SK-N-SH (cell line): ENCODE data around the gene TBXAS1. TPM values are rescaled to one million over a fixed set of nuclear protein-coding genes. Genes with fewer than 3 reads are reported as not detected.
A peak's percentile ranks its signal among the peaks of the same experiment; 100 is the strongest.

ENCODE experiments used
- CTCF ChIA-PET: fragments of 300-600, 350-600 bp; formaldehyde crosslinking; extraction: SDS; loops from one replicate; lab custom pipeline; 2021; lab: Yijun Ruan, JAX
- POLR2A ChIA-PET: fragments of 350-600 bp; sonication (Branson Sonifier 250); formaldehyde crosslinking; extraction: SDS; loops from one replicate; lab custom pipeline; 2020; ENCODE audit warnings: antibody characterized with exemption, inconsistent platforms; lab: Yijun Ruan, JAX
- DNase-seq: peaks from one replicate; pipeline ENCODE4 v3.0.0; 2012
- H2AFZ ChIP-seq: fragments of 200-600 bp; sonication (generic); 2 replicates; pipeline ENCODE4 v1.8.1; 2016; ENCODE audit warnings: antibody characterized with exemption, mild to moderate bottlenecking, low read depth
- H3F3A ChIP-seq: fragments of 200-600 bp; sonication (generic); replicated peaks from 2 replicates; pipeline ENCODE3; 2016; ENCODE audit warnings: antibody characterized with exemption, mild to moderate bottlenecking; ENCODE audit not compliant: insufficient read depth
- H3K27ac ChIP-seq, 2 experiments: fragments of 200-500 bp in 1 of 2; fragments of 200-600 bp in 1 of 2; sonication (Bioruptor generic) in 1 of 2; sonication (generic), shearing (Covaris generic) in 1 of 2; 2 replicates each; pipeline versions ENCODE4 v1.5.1 to v1.6.1; 2014 to 2016; ENCODE audit warnings: low read depth in 2 of 2, inconsistent platforms in 1 of 2, low read length in 1 of 2, mild to moderate bottlenecking in 1 of 2, mixed read lengths in 1 of 2
- H3K27me3 ChIP-seq: fragments of 200-600 bp; sonication (generic), shearing (Covaris generic); 2 replicates; pipeline ENCODE4 v1.6.1; 2016; ENCODE audit warnings: mixed run types; ENCODE audit not compliant: insufficient read depth
- H3K36me3 ChIP-seq, 2 experiments: fragments of 200-500 bp in 1 of 2; fragments of 200-600 bp in 1 of 2; sonication (Bioruptor generic) in 1 of 2; sonication (generic) in 1 of 2; replicated peaks in 1 of 2; 2 replicates each; pipeline versions ENCODE3 to v1.5.1; 2014 to 2016; ENCODE audit warnings: low read length in 1 of 2, mild to moderate bottlenecking in 1 of 2; ENCODE audit not compliant: insufficient read depth in 2 of 2, control insufficient read depth in 1 of 2
- H3K4me1 ChIP-seq, 2 experiments: fragments of 200-500 bp in 1 of 2; fragments of 200-600 bp in 1 of 2; sonication (Bioruptor generic) in 1 of 2; sonication (generic), shearing (Covaris generic) in 1 of 2; 2 replicates each; pipeline versions ENCODE4 v1.5.1 to v1.6.1; 2014 to 2016; ENCODE audit warnings: low read depth in 1 of 2, low read length in 1 of 2, mixed run types in 1 of 2; ENCODE audit not compliant: insufficient read depth in 2 of 2, control insufficient read depth in 1 of 2
- H3K4me2 ChIP-seq: fragments of 200-600 bp; sonication (generic), shearing (Covaris generic); 2 replicates; pipeline ENCODE4 v1.6.1; 2017; ENCODE audit warnings: mixed run types
- H3K4me3 ChIP-seq, 2 experiments: fragments of 200-500 bp in 1 of 2; fragments of 200-600 bp in 1 of 2; sonication (Bioruptor generic) in 1 of 2; sonication (generic), shearing (Covaris generic) in 1 of 2; 2 replicates each; pipeline versions ENCODE4 v1.5.1 to v1.8.1; 2014 to 2016; ENCODE audit warnings: low read depth in 2 of 2, inconsistent platforms in 1 of 2, low read length in 1 of 2, mild to moderate bottlenecking in 1 of 2, mixed read lengths in 1 of 2, moderate library complexity in 1 of 2
- H3K79me2 ChIP-seq: fragments of 200-600 bp; sonication (generic); 2 replicates; pipeline ENCODE4 v1.8.1; 2017; ENCODE audit warnings: mild to moderate bottlenecking; ENCODE audit not compliant: insufficient read depth
- H3K9ac ChIP-seq: fragments of 200-600 bp; sonication (generic); 2 replicates; pipeline ENCODE4 v1.6.1; 2017; ENCODE audit warnings: mixed run types
- H3K9me2 ChIP-seq: fragments of 200-600 bp; sonication (generic); 2 replicates; pipeline ENCODE4 v1.6.1; 2017; ENCODE audit warnings: mixed run types
- H3K9me3 ChIP-seq: fragments of 200-600 bp; sonication (generic); 2 replicates; pipeline ENCODE4 v1.6.1; 2017; ENCODE audit warnings: mixed run types, mild to moderate bottlenecking, moderate library complexity
- H4K20me1 ChIP-seq: fragments of 200-600 bp; sonication (generic); 2 replicates; pipeline ENCODE4 v1.6.1; 2017; ENCODE audit warnings: mild to moderate bottlenecking, mixed run types; ENCODE audit not compliant: insufficient read depth
- CHD2 ChIP-seq: fragments of 150-350 bp; IDR thresholded peaks from 2 replicates; pipeline ENCODE4 v1.6.1; 2018; ENCODE audit warnings: low read length; ENCODE audit not compliant: partially characterized antibody
- ELF1 ChIP-seq: IDR thresholded peaks from 2 replicates; pipeline ENCODE4 v1.4.0; 2012
- EP300 ChIP-seq, 2 experiments: IDR thresholded peaks; 2 replicates each; pipeline versions ENCODE4 v1.4.0 to v1.6.1; 2012; ENCODE audit warnings: borderline replicate concordance in 1 of 2, low read depth in 1 of 2, low read length in 1 of 2
- EZH2phosphoT487 ChIP-seq: fragments of 200-600 bp; sonication (generic); IDR thresholded peaks from 2 replicates; pipeline ENCODE4 v1.6.1; 2017; ENCODE audit warnings: low read depth, mixed run types, mild to moderate bottlenecking, antibody characterized with exemption, moderate library complexity, borderline replicate concordance
- FOXJ3 ChIP-seq: sonication (generic); formaldehyde crosslinking; IDR thresholded peaks from 2 replicates; pipeline ENCODE4 v1.5.1; 2020; ENCODE audit warnings: mild to moderate bottlenecking, missing genetic modification reagents
- GABPA ChIP-seq: IDR thresholded peaks from 2 replicates; pipeline ENCODE4 v1.4.0; 2012; ENCODE audit warnings: low read depth, mild to moderate bottlenecking
- GATA2 ChIP-seq: sonication (generic); formaldehyde crosslinking; IDR thresholded peaks from 2 replicates; pipeline ENCODE4 v1.5.0; 2020; ENCODE audit warnings: mild to moderate bottlenecking, missing genetic modification reagents
- MXI1 ChIP-seq: IDR thresholded peaks from 2 replicates; pipeline ENCODE4 v1.6.1; 2012; ENCODE audit warnings: mild to moderate bottlenecking, low read depth, low read length, improper control_type of control experiment
- NFIC ChIP-seq: IDR thresholded peaks from 2 replicates; pipeline ENCODE4 v1.4.0; 2012; ENCODE audit warnings: borderline replicate concordance
- RAD21 ChIP-seq: IDR thresholded peaks from 2 replicates; pipeline ENCODE4 v1.6.1; 2012; ENCODE audit warnings: mild to moderate bottlenecking, low read length
- RCOR1 ChIP-seq: fragments of 150-350 bp; IDR thresholded peaks from 2 replicates; pipeline ENCODE4 v1.6.1; 2017; ENCODE audit warnings: antibody characterized with exemption, low read length
- RFX5 ChIP-seq: IDR thresholded peaks from 2 replicates; pipeline ENCODE4 v1.6.1; 2012; ENCODE audit warnings: mild to moderate bottlenecking, improper control_type of control experiment, low read length
- RXRA ChIP-seq: IDR thresholded peaks from 2 replicates; pipeline ENCODE4 v1.4.0; 2012; ENCODE audit warnings: low read depth, mild to moderate bottlenecking, borderline replicate concordance
- SMC3 ChIP-seq: IDR thresholded peaks from 2 replicates; pipeline ENCODE4 v1.6.1; 2012; ENCODE audit warnings: low read depth, low read length, improper control_type of control experiment
- TCF12 ChIP-seq: IDR thresholded peaks from 2 replicates; pipeline ENCODE4 v1.4.0; 2012
- TEAD4 ChIP-seq: IDR thresholded peaks from 2 replicates; pipeline ENCODE4 v1.4.0; 2012; ENCODE audit warnings: mild to moderate bottlenecking, borderline replicate concordance; ENCODE audit not compliant: insufficient read depth
- whole genome bisulfite sequencing: methylation state at CpG from one replicate; pipeline ENCODE4 v1.1.6; 2017; ENCODE audit warnings: low lambda C conversion rate; 5-methylcytosine and 5-hydroxymethylcytosine counted together
- polyA plus RNA-seq, 3 experiments: library from polyadenylated mRNA; depleted of rRNA; stranded (reverse); fragments of >200 nt; gene quantifications; 2 replicates each; pipeline ENCODE4 v1.2.3, GENCODE V29; 2012
- TF ChIP-seq, protein P1 (sequence below): fragments of 150-350 bp; IDR thresholded peaks from 2 replicates; pipeline ENCODE4 v1.6.1; 2017; ENCODE audit warnings: antibody characterized with exemption, low read length, low read depth, borderline replicate concordance
- TF ChIP-seq, protein P2 (sequence below): IDR thresholded peaks from 2 replicates; pipeline ENCODE4 v1.4.0; 2012; ENCODE audit warnings: low read depth
- TF ChIP-seq, protein P3 (sequence below): IDR thresholded peaks from 2 replicates; pipeline ENCODE4 v1.4.0; 2012; ENCODE audit warnings: low read depth, borderline replicate concordance

The TBXAS1 gene
- polyA plus RNA-seq, 1 of the 3 experiments (the other 2 are of a cell fraction), result 4.4 TPM

DNA sequence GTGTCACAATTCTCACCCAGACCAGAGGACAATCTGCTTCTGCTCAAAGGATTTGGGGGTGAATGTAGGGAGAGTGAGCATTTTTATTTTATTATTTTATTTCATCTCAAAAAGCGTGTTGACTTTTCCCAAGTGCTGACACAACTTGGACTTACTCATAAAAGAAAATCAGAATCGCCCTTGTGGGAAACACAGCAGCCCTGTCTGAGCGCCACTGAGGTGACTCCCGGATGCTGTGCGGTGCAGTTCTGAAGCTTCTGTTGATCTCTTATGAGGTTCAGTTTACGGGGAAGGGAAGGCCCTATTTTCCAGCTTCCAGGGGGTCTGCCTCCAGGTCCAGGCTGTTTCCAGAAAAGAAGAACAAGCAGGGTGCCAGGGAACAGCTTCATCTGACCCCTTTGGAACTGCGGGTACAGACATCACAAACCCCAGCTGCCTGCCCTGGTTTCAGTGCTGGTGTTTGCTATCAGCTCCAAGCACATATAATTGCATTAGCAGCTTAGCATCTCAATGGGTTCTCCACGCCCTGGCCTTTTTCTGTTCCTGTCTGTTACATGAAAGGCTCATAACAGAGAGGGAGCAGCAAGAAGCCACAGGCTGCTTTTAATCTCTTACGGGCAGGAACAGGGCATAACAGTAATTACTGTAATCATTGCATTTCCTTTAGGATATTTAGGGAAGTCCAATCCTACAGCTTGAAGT is 181.3 kb downstream of the TBXAS1 start:
- TF ChIP-seq NFIC (no peak), MXI1 (peak; percentile 75; the same call in 1 of the 2 replicates), GATA2 (CRISPR knock-in tag) (peak; percentile 95), RFX5 (peak; percentile 63; the same call in 1 of the 2 replicates), RAD21 (peak; percentile 50), TCF12 (no peak), RXRA (no peak), EP300 (IDR thresholded peaks at IDR 0.05; ENCODE audit: borderline replicate concordance in 1 of 2, low read depth in 1 of 2, low read length in 1 of 2) (peak in 1 of 2 experiments; percentile 89; a peak in 2 of 4 replicates), GABPA (no peak), TEAD4 (no peak), EZH2phosphoT487 (no peak), ELF1 (no peak), RCOR1 (peak; percentile 94), FOXJ3 (CRISPR knock-in tag) (peak; percentile 72; the same call in 1 of the 2 replicates), SMC3 (peak; percentile 31; the same call in 1 of the 2 replicates), CHD2 (peak; percentile 86)
- TF ChIP-seq, protein P1, sequence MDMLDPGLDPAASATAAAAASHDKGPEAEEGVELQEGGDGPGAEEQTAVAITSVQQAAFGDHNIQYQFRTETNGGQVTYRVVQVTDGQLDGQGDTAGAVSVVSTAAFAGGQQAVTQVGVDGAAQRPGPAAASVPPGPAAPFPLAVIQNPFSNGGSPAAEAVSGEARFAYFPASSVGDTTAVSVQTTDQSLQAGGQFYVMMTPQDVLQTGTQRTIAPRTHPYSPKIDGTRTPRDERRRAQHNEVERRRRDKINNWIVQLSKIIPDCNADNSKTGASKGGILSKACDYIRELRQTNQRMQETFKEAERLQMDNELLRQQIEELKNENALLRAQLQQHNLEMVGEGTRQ, result peak; percentile 34; the same call in 1 of the 2 replicates
- TF ChIP-seq, protein P2, sequence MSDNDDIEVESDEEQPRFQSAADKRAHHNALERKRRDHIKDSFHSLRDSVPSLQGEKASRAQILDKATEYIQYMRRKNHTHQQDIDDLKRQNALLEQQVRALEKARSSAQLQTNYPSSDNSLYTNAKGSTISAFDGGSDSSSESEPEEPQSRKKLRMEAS, result no peak
- TF ChIP-seq, protein P3, sequence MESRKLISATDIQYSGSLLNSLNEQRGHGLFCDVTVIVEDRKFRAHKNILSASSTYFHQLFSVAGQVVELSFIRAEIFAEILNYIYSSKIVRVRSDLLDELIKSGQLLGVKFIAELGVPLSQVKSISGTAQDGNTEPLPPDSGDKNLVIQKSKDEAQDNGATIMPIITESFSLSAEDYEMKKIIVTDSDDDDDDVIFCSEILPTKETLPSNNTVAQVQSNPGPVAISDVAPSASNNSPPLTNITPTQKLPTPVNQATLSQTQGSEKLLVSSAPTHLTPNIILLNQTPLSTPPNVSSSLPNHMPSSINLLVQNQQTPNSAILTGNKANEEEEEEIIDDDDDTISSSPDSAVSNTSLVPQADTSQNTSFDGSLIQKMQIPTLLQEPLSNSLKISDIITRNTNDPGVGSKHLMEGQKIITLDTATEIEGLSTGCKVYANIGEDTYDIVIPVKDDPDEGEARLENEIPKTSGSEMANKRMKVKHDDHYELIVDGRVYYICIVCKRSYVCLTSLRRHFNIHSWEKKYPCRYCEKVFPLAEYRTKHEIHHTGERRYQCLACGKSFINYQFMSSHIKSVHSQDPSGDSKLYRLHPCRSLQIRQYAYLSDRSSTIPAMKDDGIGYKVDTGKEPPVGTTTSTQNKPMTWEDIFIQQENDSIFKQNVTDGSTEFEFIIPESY, result no peak
- WGBS, result 67% methylated on average over 8 of the region's 9 CpGs
- Histone ChIP-seq H3F3A (no peaks in the 10 kb centered on the region), H3K27me3 (no peaks in the 10 kb centered on the region; the same call in 1 of the 2 replicates), H3K27ac (peak overlapping the region in 1 of 2 experiments; percentile 86; a peak in 2 of 4 replicates), H3K4me3 (no peak overlapping the region), H3K4me1 (peaks cover 0 to 18% of the 10 kb centered on the region in 2 experiments; a peak in 2 of 4 replicates), H3K9me3 (no peaks in the 10 kb centered on the region), H4K20me1 (no peaks in the 10 kb centered on the region), H3K9ac (no peak overlapping the region), H3K79me2 (no peaks in the 10 kb centered on the region), H3K4me2 (no peak overlapping the region), H3K9me2 (no peaks in the 10 kb centered on the region), H2AFZ (no peak overlapping the region), H3K36me3 (no peaks in the 10 kb centered on the region)
- peak; percentile 93 for DNase-seq
- ChIA-PET CTCF (interaction anchor here (0.7 to 3.3 kb wide), 9 partner anchors 8 to 511 kb away, joined by 3 to 19 read pairs (median 4); no protein-coding TSS in a partner anchor), POLR2A (interaction anchor here (0.8 kb wide), 1 partner anchor 8 kb away, joined by 3 read pairs; no protein-coding TSS in a partner anchor)
